HEK293T (cell line): ENCODE results near the gene LIX1L.

Source experiments
- BHLHE40 ChIP-seq: fragments of 450-650 bp; IDR thresholded peaks from 2 replicates; pipeline ENCODE4 v1.6.1; 2016; ENCODE audit warnings: mild to moderate bottlenecking, moderate library complexity, borderline replicate concordance
- FOXA1 ChIP-seq: fragments of 450-650 bp; IDR thresholded peaks from 2 replicates; pipeline ENCODE4 v1.6.1; 2016; ENCODE audit warnings: mild to moderate bottlenecking

- TF ChIP-seq BHLHE40 (no peak), FOXA1 (no peak)
These were observed 1.5 kb upstream of the LIX1L start for GRCh38 chr1:145959333-145959732.
